ENCODE measurements around the gene ABCA7. TPM values are rescaled to one million over a fixed set of nuclear protein-coding genes. Genes with fewer than 3 reads are reported as not detected.
A peak's percentile ranks its signal among the peaks of the same experiment; 100 is the strongest.

ABCA7 gene
- total and polyA plus RNA-seq, 2 experiments from 2014 or later: 17.8 to 26.8 TPM

- H2AFZ ChIP-seq: no peak overlapping the region
- peak overlapping the region; percentile 93 for H3K4me2 ChIP-seq
- no peak for TF ChIP-seq EZH2 (IDR thresholded peaks at IDR 0.05; ENCODE audit: borderline replicate concordance)
- TF ChIP-seq EZH2phosphoT487 (IDR thresholded peaks at IDR 0.05; ENCODE audit: low read depth, severe bottlenecking, unreplicated experiment): no peak
- TF ChIP-seq, protein P1, sequence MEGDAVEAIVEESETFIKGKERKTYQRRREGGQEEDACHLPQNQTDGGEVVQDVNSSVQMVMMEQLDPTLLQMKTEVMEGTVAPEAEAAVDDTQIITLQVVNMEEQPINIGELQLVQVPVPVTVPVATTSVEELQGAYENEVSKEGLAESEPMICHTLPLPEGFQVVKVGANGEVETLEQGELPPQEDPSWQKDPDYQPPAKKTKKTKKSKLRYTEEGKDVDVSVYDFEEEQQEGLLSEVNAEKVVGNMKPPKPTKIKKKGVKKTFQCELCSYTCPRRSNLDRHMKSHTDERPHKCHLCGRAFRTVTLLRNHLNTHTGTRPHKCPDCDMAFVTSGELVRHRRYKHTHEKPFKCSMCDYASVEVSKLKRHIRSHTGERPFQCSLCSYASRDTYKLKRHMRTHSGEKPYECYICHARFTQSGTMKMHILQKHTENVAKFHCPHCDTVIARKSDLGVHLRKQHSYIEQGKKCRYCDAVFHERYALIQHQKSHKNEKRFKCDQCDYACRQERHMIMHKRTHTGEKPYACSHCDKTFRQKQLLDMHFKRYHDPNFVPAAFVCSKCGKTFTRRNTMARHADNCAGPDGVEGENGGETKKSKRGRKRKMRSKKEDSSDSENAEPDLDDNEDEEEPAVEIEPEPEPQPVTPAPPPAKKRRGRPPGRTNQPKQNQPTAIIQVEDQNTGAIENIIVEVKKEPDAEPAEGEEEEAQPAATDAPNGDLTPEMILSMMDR (IDR thresholded peaks at IDR 0.05; ENCODE audit: poor library complexity): no peak
- peaks cover 28% of the 10 kb centered on the region for H3K4me1 ChIP-seq (ENCODE audit: insufficient read depth)
- H3K36me3 ChIP-seq (replicated peaks; ENCODE audit: insufficient read depth, low read depth): no peaks in the 10 kb centered on the region
- H3K27ac ChIP-seq: peak overlapping the region; percentile 86
- no peaks in the 10 kb centered on the region for H3K9me3 ChIP-seq (ENCODE audit: low read depth)
- 44% methylated on average over 17 of the region's 17 CpGs for WGBS (ENCODE audit: low lambda C conversion rate, missing lambda C conversion rate)
- H3K27me3 ChIP-seq: peaks cover 35% of the 10 kb centered on the region
- peak; percentile 75 for DNase-seq (ENCODE audit: low spot score)
- no peaks in the 10 kb centered on the region for H3K79me2 ChIP-seq
- H3K4me3 ChIP-seq: no peak overlapping the region
- no peaks in the 10 kb centered on the region for H3K9me2 ChIP-seq (replicated peaks; ENCODE audit: insufficient read depth)
- no peaks in the 10 kb centered on the region for H4K20me1 ChIP-seq (ENCODE audit: insufficient read depth, poor library complexity, severe bottlenecking)
These were observed 25.8 kb downstream of the ABCA7 start for GRCh38 chr19:1065606-1066109.

DNA sequence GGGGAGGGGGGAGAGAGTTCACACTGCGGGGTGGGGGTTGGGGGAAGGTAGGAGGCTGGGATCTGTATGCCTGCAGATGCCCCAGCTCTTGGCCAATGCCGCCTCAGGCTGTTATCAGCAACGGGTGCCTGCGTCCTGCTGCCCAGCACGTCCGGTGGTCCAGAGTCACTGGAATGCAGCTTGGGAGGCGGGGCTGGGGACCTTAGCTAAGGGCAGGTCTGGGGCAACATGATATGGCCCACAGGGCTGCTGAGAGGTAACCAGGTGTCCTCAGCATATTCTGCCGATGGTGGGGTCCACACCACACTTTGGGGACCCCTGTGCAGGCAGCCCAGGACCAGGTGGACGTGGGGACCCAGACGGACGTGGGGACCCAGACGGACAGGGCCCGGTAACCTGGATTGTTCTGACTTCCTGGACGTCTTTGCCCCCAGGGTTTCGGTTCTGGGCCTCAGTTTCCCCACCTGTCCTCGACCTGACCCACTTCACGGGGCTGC is 26.4 kb downstream of the ABCA7 start:
- H3K4me1 ChIP-seq (ENCODE audit: insufficient read depth): peaks cover 28% of the 10 kb centered on the region
- H3K4me3 ChIP-seq: no peak overlapping the region
- H3K36me3 ChIP-seq (replicated peaks; ENCODE audit: insufficient read depth, low read depth): no peaks in the 10 kb centered on the region
- WGBS (ENCODE audit: low lambda C conversion rate, missing lambda C conversion rate): 44% methylated on average over 16 of the region's 17 CpGs
- peaks cover 40% of the 10 kb centered on the region for H3K27me3 ChIP-seq
- peak overlapping the region; percentile 93 for H3K4me2 ChIP-seq
- no peaks in the 10 kb centered on the region for H4K20me1 ChIP-seq (ENCODE audit: insufficient read depth, poor library complexity, severe bottlenecking)
- H3K27ac ChIP-seq: peak overlapping the region; percentile 86
- DNase-seq (ENCODE audit: low spot score): peak; percentile 63
- no peak overlapping the region for H2AFZ ChIP-seq
- H3K9me2 ChIP-seq (replicated peaks; ENCODE audit: insufficient read depth): no peaks in the 10 kb centered on the region
- H3K9me3 ChIP-seq (ENCODE audit: low read depth): no peaks in the 10 kb centered on the region
- TF ChIP-seq, protein P1 (IDR thresholded peaks at IDR 0.05; ENCODE audit: poor library complexity): no peak
- no peak for TF ChIP-seq EZH2phosphoT487 (IDR thresholded peaks at IDR 0.05; ENCODE audit: low read depth, severe bottlenecking, unreplicated experiment)
- no peaks in the 10 kb centered on the region for H3K79me2 ChIP-seq

DNA sequence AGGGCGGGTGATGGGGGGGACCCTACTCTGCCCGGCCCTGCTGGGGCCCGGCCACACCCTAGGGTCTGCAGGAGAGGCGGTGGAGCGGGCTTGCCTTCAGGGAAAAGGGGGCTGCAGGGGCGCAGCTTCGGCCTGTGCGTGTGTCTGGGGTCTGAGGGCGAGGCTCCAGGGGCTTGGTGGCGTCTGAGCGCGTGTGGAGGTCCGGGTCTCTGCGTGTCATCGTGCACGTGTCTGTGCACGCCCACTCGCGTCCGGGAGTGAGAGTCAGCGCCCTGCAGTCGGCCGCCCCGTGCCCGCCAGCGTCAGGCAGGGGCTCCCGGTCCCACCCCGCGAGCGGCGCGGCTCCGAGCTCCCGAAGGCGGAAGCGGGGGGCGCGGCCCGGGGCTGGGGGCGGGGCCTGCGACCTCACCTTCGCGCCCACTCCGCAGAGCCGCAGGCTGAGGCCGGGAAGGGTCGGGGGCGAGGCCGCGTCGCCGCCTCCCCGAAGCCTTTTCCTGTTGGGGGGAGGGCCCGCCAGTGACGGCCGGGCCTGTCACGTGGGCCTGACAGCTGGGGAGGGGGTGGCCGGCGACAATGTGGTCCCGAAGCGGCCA is 26.9 kb downstream of the ABCA7 start, which contains the start of gene ARHGAP45:
Gene ARHGAP45 (plus strand): TSS at position 420 of the 593 bp plus-strand sequence. CDS start 239 bp downstream, outside the sequence.
- no peak for TF ChIP-seq EZH2 (IDR thresholded peaks at IDR 0.05; ENCODE audit: borderline replicate concordance)
- no peak for TF ChIP-seq EZH2phosphoT487 (IDR thresholded peaks at IDR 0.05; ENCODE audit: low read depth, severe bottlenecking, unreplicated experiment)
- TF ChIP-seq, protein P1 (IDR thresholded peaks at IDR 0.05; ENCODE audit: poor library complexity): no peak
- Histone ChIP-seq H3K9me3 (ENCODE audit: low read depth) (no peaks in the 10 kb centered on the region), H3K4me2 (peak within 1 kb of the TSS; percentile 93), H3K36me3 (replicated peaks; ENCODE audit: insufficient read depth, low read depth) (no peaks in the 10 kb centered on the region), H4K20me1 (ENCODE audit: insufficient read depth, poor library complexity, severe bottlenecking) (no peaks in the 10 kb centered on the region), H3K27ac (peak within 1 kb of the TSS; percentile 86), H2AFZ (no peak within 1 kb of the TSS), H3K9me2 (replicated peaks; ENCODE audit: insufficient read depth) (no peaks in the 10 kb centered on the region), H3K4me3 (no peak within 1 kb of the TSS), H3K79me2 (no peaks in the 10 kb centered on the region), H3K27me3 (peaks cover 45% of the 10 kb centered on the region), H3K4me1 (ENCODE audit: insufficient read depth) (peaks cover 28% of the 10 kb centered on the region)
- peak; percentile 63 for DNase-seq (ENCODE audit: low spot score)
- WGBS (ENCODE audit: low lambda C conversion rate, missing lambda C conversion rate): 10% methylated on average over 36 of the region's 61 CpGs

Measured in hepatocyte (in vitro differentiated cells).